GM12872 (cell line): ENCODE results near the gene HPS1.

ENCODE experiments used
- CTCF ChIP-seq: IDR thresholded peaks from 3 replicates; pipeline ENCODE4 v1.5.1; 2011; ENCODE audit warnings: low read depth, mild to moderate bottlenecking, low read length, moderate library complexity; ENCODE audit not compliant: insufficient read depth

The HPS1 gene

GRCh38 chr10:98446661-98447221 is at the start of gene HPS1:
Gene HPS1, minus strand, starts transcription at chr10:98446935. Its CDS starts 3,695 bp downstream, at chr10:98443240.
- TF ChIP-seq CTCF = no peak

GRCh38 chr10:98492763-98493162 is 46.0 kb upstream of the HPS1 start:
- TF ChIP-seq CTCF = no peak

GRCh38 chr10:98489561-98490481 is 43.1 kb upstream of the HPS1 start:
- no peak for TF ChIP-seq CTCF

- TF ChIP-seq CTCF = no peak
Observed at GRCh38 chr10:98488669-98489430, 42.1 kb upstream of the HPS1 start.

GRCh38 chr10:98487649-98488048 is 40.9 kb upstream of the HPS1 start:
- 0 out of 3 replicates have a peak, but pooled peaks have one; percentile 17 for TF ChIP-seq CTCF

- TF ChIP-seq CTCF = no peak
Observed at GRCh38 chr10:98486421-98486820, 39.7 kb upstream of the HPS1 start.

- 0 out of 3 replicates have a peak, but pooled peaks have one; percentile 4 for TF ChIP-seq CTCF
Observed at GRCh38 chr10:98485959-98486358, 39.2 kb upstream of the HPS1 start.
